Measurements from ENCODE around the gene NPNT.
A peak's percentile ranks its signal among the peaks of the same experiment; 100 is the strongest.

NPNT gene

DNA sequence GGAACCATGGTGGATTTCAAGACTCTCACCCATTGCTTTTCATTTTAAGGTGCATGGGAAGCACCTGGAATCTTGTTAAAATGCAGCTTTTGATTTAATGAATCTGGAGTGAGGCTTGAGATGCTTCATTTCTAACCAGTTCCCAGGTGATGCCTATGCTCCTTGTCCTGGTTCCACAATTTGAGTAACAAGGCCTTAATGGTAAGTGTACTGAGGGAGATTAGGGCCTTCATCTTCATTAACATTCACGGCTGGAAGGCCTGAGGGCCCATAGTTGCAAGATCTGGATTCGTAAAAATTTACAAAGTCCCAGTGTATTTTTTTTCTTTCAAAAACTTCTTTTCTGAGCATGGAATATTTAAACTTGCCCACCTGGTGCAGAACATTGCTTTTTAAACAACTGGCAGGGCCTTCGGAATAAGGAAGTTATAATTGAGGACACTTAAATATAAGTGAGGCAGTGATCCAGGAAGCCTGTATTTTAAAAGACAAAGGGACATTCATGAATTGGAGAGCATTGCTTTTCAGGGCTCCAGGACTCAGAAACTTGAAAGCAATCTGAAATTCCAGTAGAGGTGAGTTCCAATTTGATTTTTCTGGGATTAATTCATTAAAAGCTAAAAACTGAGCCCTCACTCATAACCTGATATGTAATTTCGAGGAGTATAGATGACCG is 77.8 kb downstream of the NPNT start:
- DNase-seq: no peak

DNA sequence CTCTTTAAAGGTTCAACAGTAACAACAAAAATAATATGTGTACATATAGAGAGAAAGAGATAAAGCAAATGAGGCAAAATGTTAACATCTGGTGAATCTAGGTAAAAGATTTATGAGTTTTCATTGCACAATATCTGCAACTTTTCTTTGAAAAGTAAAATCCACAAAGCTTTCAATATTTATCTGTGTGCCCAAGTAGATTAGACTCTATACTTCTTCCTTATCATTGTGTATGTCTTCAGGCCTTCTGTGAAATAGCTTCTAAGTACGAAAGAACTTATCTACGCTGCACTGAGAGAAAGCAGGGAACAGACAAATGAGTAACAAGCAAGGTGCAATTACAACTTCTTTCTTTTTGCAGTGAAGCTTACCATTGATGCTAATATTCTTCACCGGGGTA is 81.6 kb downstream of the NPNT start:
- DNase-seq: no peak

DNA sequence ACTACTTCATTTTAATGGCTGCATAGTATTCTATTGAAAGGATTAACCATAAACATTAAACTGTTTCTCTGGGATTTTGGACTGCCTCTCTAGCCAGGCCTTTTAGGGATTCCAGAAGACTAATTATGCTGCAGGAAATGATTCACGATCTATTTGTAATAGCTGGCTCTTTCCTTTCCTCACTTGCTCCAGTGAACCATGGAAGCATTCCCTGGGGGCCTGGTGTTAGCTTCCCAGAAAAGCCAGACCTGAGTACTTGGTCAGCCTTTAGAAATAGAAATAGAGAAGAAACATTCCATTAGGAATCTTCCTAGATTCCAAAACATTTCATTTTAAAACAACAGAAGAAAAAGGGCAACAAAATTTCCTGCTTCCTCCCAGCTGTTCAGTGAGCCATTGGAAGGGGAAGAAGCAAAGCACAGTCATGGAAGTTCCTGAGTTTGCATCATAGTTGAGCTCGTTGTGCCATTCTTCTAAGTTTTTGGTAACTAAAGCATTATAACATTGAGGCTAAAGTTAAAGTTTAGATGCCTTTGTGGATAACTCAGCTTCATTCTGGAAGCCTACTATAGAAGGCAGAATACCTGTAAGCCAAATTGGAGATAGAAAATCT is 83.5 kb downstream of the NPNT start:
- no peak for DNase-seq

DNA sequence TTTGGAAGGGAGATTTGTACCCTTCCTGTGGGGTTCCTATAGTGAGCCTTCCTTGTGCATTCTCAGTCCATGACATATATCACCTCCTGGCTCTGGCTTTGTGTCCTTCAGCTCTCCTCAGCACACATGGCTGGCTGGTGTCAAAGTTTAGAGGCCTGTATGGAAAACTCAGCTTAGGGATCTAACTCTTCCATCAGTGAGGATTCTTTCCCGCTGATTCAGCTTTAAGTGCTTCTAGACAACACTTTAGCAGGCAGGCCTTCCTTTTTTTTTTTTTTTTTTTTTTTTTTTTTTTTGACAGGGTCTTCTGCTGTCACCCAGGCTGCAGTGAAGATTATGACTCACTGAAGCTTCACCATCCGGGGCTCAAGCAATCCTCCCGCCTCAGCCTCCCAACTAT is 84.2 kb downstream of the NPNT start:
- no peak for DNase-seq

DNA sequence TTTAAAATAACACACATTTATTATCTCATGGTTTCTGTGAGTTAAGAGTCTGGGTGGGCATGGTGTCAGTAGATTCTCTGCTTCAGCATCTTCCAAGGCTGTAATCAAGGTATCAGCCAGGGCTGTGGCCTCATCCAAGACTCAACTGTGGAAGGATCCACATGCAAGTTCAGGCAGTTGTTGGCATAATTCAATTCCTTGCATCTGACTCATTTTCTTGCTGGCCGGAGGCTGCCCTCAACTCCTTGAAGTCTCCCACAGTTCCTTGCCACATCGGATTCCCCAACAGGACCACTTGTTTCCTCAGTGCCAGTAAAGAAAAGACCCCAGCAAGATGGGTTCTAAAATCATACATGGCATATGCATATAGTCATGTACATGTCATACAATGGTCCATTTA is 93.4 kb downstream of the NPNT start:
- DNase-seq: no peak

DNA sequence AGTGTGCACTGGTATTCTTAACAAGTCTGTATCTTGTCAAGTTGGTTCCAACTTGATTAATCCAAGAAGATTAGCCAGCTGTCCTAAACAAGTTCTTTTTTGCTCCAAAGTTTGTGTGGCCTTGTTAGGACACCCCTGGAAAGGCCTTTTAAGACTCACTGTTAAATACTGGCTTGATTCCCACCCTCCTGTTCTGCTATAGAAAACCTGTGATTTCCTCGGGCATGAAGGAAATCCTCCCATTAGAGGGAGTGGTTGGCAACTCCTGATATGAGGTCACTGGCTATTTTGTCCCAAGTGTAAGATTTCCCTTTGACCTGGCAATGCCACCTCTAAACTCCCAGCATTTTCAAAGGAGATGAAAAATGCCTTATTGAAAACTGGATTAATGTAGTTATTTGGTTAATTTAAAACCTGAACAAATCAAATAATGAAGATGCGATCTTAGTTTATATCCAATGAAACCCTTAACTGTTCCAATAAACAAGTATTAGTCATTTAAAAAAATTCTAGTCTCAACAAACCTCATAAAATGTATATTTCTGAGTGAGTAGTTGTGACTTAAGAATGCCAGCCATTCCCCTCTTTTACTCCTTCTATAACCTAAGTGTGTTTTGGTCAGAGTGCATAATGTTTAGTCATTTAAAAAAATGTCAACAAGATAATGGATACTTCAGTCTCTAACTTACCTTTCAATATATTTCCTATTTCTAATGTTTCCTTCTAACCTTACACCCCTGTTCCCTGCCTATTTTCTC is 94.4 kb downstream of the NPNT start:
- DNase-seq: no peak

DNA sequence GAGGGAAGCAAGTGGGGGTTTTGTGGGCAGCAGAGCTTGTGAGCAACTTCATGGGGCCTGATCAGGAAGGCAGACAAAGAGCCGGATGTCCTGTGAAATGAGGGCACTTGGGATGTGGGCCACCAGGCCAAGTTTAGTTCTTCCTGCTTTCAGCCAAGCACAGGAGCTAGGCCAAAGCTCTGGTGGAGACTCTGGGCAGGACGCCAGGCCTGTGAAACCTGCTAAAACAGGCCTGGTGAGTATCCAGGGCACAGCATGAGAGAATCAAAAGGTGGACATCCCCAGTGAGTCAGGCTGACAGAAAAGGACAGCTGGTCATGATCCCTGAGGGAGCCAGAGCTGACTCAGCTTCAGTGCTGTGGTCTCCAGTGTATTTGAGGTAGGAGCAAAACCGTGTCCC is 95.7 kb downstream of the NPNT start:
- DNase-seq: no peak

DNA sequence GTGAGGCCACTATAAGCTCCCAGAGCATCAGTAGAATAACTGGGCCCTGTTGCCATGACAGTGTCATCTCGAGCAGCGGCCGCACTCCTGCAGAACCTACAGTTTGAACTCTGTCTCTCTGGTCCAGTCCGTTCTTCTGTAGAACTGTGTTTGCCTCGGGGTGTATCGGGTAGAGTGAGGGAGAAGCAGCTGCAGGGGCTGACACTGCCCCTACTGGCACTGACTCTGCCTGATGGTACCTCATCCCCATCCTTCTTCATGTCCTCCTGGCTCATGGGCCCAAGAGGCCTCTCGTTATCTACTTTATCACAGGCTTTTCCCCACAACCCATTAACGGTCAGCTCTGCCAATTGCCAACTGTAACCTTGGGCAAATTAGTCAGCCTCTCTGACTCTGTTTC is 96.5 kb downstream of the NPNT start:
- DNase-seq: no peak

DNA sequence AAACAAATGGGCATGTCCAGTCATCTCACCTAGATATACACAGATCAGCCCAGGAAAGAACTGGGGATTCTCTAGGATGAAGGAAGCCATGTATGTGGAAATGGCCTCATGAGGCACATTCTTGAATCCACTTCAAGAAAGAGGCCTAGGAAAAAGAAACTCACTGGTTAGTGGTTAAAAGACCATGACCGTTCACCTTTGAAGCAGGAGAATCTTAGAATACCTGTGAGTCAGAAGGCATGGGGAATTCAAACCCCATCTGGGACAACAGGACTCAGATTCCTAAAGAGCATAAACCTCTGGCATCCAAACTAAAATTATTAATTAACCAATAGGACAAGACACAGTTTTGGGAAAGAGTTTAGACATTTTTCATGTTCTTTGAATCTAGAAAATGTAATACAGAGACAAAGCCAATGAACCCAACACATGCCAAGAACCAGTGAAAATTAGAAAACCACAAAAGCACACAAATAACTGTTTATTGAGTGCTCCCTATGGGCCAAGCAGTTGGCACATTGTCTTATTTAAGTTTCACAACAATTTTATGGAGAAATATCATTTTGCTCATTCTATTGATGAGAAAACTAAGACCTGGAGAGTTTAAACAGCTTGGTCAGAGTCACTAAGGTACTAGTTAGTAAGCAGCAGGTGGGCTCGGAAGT is 97.5 kb downstream of the NPNT start:
- DNase-seq: no peak

DNA sequence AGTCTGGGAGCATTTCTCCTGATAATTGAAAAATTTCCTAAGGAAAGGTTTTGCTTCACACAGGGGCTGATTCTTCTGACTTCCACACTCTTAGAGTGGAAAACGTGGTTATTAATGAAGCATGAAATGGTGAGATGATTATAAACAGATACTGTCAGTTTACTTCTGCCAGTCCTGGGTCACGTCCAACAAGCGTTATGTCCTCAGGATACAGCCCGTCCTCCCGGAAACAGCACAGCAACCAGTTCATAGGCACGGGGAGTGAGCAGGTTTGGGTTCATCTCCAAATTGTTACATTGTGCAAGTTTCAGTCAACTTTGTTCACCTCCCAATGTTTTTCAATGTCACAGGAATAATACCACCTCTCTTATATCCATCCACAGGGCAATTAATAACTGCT is 98.8 kb downstream of the NPNT start:
- no peak for DNase-seq

DNA sequence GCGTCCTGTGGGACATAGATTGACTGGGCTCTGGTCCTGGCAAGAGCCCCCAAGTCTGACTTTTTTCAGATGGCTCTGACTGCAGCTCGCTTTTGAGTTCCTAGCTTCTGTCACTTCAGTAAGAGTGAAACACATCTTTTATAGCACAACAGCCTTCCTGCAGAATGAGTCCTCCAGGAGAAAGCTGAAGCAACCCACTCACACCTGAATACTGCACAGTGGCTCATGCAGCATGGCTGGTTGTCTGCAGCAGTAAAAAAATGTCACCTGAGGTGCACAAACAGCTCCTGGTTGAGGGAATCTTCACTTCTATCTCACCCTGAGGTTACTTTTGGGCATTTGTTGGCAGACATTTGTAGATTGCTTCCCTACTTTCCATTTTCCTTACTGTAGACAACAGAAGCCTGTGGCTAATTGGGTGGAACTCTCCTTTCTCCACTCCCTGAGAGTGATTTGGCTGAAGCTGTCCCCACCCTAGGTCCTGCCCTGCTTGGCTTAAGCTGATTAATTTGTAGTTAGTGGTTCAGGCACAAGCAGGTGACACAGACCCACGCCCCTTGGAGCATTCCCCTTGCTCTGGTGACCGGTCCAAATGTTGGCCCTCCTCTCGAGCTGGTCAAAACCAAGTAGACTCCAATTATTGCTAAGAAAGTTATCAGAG is 99.7 kb downstream of the NPNT start:
- DNase-seq: no peak

DNA sequence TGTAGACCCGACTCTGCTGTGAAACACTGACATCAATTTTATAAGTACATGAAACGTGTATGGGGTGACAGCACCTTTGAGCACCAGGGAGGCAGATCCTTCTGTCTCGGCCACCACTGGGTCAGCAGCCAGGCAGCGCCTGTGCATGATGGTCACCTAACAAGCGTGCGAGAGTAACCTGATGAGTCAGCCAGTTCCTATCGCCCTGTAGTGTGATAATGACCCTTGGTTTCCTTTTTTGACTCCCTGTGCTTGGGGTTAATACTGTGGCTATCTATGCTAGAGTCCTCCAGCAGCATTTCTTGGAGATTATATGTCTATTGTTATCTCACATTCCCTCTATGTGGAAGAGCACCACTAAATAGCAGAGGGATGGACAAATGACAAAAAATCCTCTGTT is 101.6 kb downstream of the NPNT start:
- no peak for DNase-seq

DNA sequence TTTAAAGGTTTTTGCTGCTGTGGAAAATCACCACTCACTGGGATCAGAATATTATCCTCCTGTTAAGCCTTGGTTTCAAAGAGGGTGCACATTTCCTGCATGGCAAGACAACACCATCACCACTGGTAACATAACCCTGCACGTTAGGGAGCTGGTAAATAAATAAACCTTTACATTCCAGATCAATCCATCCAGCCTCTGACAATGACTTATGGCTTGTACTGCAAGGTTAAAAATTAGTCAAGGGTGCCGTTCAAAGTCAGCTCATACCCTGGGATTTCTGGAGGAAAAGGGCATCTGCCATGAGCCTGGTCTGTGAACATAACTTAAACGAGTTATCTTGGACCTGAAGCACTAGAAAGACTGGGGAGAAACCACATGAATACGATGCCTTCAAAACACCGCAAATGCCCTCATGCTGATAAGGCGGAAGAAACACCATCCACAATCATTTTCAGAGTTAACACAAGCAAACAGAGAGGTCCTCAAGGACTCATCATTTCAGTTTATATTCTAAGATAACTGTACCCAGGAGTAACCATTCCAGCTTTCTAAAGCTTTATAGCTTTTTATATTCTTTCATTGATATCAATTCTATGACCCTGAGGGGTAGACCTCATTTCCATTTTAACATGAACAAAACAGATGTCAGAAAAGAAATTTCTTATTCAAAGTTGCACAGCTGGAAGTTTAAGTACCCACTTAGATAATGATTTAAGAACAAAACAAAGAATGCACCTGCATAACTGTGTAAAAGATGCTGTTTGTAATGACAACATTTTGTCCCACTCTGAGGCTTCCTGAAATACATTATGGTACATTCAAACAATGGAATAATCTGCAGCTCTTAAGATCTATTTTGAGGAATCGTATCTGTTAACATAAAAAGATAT is 103.1 kb downstream of the NPNT start:
- no peak for DNase-seq

DNA sequence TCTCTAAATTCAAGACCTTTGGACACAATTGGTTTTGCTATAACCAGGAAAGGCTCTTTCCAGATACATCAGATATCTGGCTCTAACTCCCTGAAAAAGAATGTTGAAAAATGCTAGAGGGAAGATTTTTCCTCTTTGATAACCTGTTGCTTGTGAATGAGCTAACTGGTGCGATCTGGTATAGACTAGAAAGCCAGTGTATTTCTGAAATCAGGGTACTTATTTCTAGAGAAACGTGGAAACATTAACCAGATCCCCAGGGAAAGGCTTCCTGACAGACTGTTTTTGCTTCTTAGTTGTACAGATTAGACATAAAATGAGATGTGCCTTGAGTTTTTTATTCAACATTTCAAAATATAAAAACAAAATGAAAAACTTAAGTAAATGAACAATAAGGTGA is 107.7 kb downstream of the NPNT start:
- no peak for DNase-seq

DNA sequence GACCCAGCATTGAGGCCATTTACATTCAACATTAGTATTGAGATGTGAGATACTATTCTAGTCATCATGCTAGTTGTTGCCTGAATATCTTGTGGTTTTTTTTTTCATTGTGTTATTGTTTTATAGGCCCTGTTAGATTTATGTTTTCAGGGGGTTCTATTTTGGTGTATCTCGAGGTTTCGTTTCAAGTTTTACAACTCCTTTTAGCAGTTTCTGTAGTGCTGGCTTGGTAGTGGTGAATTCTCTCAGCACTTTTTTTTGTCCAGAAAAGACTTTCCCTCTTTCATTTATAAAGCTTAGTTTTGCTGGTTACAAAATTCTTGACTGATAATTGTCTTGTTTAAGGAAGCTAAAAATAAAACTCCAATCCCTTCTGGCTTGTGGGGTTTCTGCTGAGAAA is 115.5 kb downstream of the NPNT start:
- no peak for DNase-seq

DNA sequence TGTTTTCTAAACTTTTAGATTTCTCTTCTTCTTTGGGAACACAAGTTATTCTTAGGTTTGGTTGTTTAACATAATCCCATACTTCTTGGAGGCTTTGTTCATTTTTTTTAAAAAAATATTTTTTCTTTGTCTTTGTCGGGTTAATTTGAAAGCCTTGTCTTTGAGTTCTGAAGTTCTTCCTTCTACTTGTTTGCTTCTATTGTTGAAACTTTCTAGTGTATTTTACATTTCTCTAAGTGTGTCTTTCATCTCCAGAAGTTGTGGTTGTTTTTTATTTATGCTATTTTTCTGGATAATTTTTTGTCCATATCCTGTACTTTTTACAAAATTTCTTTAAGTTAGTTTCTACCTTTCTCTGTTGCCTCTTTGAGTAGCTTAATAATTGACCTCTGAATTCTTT is 116.1 kb downstream of the NPNT start:
- DNase-seq: no peak

DNA sequence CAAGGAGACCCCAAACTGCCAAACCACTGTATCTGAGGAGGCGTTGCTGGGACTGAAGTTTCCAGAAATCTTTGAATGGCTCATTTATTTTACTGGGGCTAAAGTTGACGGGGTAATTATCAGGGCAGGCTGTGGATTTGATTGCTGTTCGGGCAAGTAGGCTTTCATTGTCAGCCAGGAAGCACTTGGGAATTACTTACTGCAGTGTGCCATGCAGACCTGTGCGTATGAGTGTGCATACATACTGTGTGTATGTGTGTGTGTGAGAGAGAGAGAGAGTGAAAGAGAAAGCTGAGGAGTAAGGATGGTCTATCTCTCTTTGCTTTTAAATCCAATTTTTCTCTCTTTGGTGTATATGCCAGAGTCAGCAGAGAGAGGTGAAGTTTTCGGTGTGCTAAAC is 122.7 kb downstream of the NPNT start:
- peak; percentile 47 for DNase-seq

DNA sequence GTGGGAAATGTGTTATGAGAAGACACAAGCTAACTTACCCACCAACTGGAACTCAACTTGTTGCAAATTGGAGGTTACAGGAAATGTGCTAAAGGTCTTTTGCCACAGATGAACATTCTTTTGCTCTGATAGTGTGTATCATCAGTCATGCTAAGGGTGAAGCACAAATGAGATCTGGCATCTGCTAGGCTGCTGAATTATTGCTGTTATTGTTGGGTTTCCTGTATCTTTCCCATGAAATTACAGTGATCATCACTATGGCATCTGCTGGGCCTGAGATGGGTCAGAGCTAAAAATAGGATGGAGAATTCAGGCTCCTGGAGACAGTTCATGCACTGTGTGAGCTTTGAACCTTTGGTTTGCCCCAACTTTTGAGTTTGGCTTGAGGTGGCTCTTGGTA is 124.5 kb downstream of the NPNT start:
- no peak for DNase-seq

Measured in DMS79 treated with DMSO at 0.1 percent for 48 hours (cell line).